NCI-H345 treated with DMSO at 0.1 percent for 48 hours (cell line): ENCODE data around the gene KLHL12.

Source experiments
- DNase-seq: peaks from one replicate; lab custom pipeline; 2025; ENCODE audit not compliant: unreplicated experiment; lab: John Stamatoyannopoulos, UW

KLHL12 gene

GRCh38 chr1:202844259-202844658, 82.8 kb downstream of the KLHL12 start:
- DNase-seq = no peak

GRCh38 chr1:202843081-202843480, 84.0 kb downstream of the KLHL12 start:
- no peak for DNase-seq
